Kidney glomerular epithelial cell (primary cell): ENCODE results near the gene RTF1.

Experiments
- DNase-seq: peaks from one replicate; lab custom pipeline; 2025; lab: John Stamatoyannopoulos, UW

The RTF1 gene

GRCh38 chr15:41506796-41507341 is 90.0 kb downstream of the RTF1 start:
- no peak for DNase-seq

DNA sequence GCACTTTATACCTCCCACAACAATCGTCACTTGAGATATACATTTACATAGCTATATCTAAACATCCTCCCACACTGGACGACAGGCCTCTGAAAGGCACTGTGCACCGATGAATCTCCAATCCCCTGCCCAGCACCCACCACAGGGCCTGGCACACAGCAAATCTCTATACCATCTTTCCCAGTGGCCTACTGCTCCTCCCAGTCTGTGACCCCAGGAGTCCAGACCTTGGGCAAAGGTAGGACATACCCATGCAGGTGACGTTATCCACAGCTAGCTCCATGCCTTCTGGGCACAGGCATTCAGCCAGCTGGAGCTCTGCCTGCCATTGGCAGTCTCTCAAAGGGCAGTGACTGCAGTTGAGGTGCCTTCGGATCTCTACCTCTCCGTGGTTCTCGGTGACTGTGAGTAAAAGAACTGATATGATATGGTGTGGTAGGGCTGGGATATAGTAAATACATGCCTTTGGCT is 91.0 kb downstream of the RTF1 start:
- no peak for DNase-seq

- DNase-seq = no peak
These were observed 93.8 kb downstream of the RTF1 start for GRCh38 chr15:41510728-41511127.

DNA sequence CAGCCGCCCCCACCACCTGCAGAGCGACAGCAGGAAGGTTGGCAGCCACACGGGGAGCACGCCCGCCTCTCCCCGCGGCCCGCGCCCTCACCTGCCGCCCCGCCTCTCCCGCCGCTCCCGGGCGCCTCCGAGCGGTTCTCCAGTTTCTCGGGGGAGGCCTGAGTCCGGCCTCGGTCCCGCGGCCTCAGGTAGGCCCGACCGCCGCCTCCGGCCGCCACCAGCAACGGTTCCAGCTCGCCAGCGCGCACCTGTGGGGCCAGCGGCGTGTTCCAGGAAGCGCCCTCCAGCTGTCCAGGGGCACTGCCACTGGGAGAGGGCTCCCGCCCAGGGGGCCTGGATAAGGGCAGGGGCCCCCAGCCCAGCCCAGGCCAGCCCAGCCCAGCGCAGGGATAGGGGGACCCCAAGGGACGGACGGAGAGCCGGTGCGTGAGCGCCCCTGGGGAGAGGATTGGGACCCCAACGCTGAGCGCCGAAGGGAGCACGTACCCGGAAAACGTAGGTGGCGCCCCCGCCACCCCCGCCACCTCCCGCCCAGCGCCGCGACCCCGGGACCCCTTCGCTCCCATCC is 94.5 kb downstream of the RTF1 start:
- no peak for DNase-seq

- DNase-seq = no peak
These were observed 95.0 kb downstream of the RTF1 start for GRCh38 chr15:41511899-41512369.

DNA sequence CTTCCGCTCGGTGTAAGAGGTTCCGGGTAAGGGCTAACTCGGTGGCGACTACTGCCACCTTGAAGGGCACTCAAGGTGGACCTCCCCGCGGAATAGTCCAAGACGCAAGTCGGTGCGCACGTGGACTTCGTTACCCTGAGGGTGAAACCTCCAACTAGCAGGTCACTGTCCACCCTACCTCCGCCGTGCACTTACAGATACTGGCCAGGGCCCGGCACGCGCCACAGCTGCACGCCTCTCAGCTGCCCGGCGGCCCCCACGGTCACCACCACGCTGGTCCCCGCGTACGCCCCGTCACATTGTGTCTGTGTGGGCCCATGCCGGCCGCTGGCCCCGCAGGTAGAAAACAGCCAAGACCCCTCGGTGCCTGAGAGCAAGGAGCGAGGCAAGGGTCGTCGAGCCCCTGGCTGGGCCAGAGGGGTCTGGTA is 95.6 kb downstream of the RTF1 start:
- DNase-seq = no peak

- no peak for DNase-seq
These were observed 96.1 kb downstream of the RTF1 start for GRCh38 chr15:41512940-41513505.

GRCh38 chr15:41513506-41514227 is 96.8 kb downstream of the RTF1 start, which contains the start of gene LTK:
TSS of gene LTK (minus strand) at chr15:41513827. CDS start at chr15:41513709, 118 bp downstream.
- DNase-seq = no peak

DNA sequence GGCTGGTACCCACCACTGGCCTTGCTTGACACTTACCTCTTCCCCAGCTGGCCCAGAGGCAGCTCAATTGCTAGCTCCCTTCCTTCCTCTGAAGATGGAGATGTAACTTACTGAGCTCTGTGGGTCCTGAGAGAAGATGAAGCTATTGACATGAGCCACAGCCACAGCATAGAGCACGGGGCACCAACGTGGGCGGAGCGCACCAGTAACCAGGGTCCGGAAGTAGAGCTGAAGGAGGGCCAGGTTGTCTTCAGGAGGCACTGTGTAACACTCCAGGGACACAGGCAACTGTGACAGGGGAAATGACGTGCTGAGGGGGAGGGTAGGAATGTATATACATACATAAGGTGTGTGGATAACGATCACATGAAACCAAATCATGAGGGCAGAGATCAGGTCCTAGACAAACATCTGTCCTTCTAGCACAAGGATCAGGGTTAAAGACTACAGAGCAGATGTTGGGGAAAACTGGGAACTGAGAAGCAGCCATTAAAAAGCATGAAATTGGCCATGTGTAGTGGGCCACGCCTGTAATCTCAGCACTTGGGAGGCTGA is 101.1 kb downstream of the RTF1 start:
- DNase-seq = no peak

DNA sequence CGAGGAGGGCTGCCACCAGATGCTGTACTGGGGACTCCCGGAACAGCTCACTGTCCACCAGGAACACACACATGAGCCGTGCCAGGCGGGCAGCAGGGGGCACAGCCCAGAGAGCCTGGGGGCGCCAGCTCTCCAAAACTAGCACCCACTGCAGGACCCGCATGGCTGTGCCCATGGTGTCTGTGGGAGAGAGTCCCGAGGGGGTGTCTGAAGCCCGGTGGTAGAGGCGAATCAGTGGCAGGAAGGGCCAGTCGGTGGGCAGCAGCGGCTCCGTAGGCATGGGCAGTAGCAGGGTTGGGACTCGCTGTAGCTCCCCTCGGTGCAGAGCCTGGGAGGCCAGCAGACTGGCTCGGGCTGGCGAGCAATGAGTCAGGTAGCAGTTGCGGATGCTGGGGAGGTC is 103.7 kb downstream of the RTF1 start:
- no peak for DNase-seq

DNA sequence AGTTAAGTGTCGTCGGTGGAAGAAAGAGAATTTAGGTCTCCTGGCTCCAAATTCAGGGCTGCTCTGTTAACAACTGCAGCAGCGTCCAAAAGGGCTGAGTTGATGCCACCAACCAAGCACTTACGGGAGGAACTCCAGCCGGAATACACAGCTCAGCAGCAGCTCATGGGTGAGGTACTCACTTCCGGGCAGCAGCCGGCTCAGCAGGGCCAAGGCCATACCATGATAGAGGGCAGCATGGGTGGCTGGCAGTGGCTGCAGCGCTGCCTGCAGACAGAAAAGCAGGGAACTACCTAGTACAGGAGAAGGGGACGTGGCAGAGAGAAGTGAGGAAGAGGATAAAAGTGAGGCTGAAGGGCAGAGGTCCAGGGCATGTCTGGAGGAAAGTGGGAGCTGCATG is 104.7 kb downstream of the RTF1 start:
- no peak for DNase-seq

DNA sequence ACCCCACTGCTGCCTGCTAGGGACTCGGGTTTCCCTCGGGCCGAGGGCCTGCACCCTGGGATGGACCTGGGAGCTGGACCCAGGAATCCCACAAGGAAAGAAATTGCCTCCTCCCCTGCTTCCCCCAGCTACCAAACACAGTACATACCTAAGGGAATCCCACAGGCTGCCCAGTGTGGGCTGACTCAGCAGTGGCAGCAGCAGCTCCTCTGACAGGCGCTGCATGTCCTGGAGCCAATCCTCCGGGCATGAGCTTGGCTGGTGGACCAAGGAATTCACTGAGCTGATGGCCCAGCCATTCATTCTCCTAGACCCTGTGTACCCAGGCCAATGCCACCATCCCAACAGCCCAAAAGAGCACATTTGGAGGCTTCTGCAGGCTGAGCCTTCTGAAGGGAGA is 106.2 kb downstream of the RTF1 start:
- DNase-seq = no peak

DNA sequence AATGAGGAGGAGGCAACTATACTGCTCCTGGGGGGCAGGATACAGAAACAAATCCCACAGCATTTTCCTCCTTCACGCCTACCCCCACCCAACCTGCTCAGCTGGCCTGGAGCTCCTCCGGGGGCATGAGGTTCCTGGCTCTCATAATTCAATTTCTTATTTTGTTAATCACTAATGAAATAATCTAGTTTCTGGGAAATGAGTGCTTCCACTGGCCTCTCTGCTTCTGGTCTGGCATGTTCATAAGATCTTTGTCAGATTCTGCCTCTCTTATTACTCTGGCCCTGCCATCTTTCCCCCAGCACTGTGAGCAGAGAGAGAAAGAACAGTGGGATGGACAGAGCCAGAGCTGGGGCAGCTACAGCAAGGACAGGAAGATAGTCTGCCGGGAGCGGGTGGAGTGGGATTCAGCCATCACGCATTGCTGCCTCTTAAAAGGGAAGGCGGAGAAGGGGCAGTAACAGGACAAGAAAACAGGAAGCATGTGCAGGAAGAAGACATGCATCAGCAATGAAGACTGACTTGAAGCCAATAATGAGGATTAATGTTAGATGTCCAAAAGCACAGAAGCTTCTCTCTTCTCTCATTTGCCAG is 113.6 kb downstream of the RTF1 start:
- no peak for DNase-seq
